ENCODE measurements around the gene UBE3D. TPM values are rescaled to one million over a fixed set of nuclear protein-coding genes. Genes with fewer than 3 reads are reported as not detected.

UBE3D gene
- total and polyA plus RNA-seq, 11 donors = 2.0 to 5.3 (median 2.9) TPM

- 80 to 94% (median 90%) methylated on average over 2 of the region's 2 CpGs for WGBS, 4 donors
- Histone ChIP-seq H3K4me3 (no peak overlapping the region), H3K36me3 (peaks cover 0 to 24% (median 11%) of the 10 kb centered on the region in 9 donors), H3K27me3 (no peaks in the 10 kb centered on the region), H3K4me1 (peaks cover 0 to 15% (median 5%) of the 10 kb centered on the region in 12 donors), H3K27ac (no peak overlapping the region), H3K9me3 (no peaks in the 10 kb centered on the region)
- no peak for DNase-seq
- intact Hi-C loops (cut with DNase I) = no loop called here
- ATAC-seq = no peak
- no peak for TF ChIP-seq POLR2A (IDR thresholded peaks at IDR 0.05)
- TF ChIP-seq CTCF (IDR thresholded peaks at IDR 0.05) = no peak
Observed at GRCh38 chr6:83096791-83097190, 31.1 kb upstream of the UBE3D start.

- DNase-seq (no peak), ATAC-seq (peak in 1 of 4 donors; percentile 39)
- Histone ChIP-seq H3K9me3 (no peaks in the 10 kb centered on the region), H3K36me3 (no peaks in the 10 kb centered on the region), H3K27me3 (no peaks in the 10 kb centered on the region), H3K4me3 (no peak overlapping the region), H3K4me1 (peaks cover 0 to 15% (median 4%) of the 10 kb centered on the region in 12 donors), H3K27ac (no peak overlapping the region)
- TF ChIP-seq CTCF (IDR thresholded peaks at IDR 0.05) = no peak
- TF ChIP-seq POLR2A (IDR thresholded peaks at IDR 0.05) = no peak
- intact Hi-C loops (cut with DNase I) = no loop called here
- WGBS, 4 donors = 82 to 88% (median 85%) methylated on average over 3 of the region's 3 CpGs
Observed at GRCh38 chr6:83092756-83093399, 27.2 kb upstream of the UBE3D start.

- ATAC-seq (no peak), DNase-seq (no peak)
- WGBS, 4 donors = 70 to 89% (median 78%) methylated on average over 2 of the region's 2 CpGs
- no peaks in the 10 kb centered on the region for H3K9me3 ChIP-seq
- TF ChIP-seq POLR2A (IDR thresholded peaks at IDR 0.05) = no peak
- no peak for TF ChIP-seq CTCF (IDR thresholded peaks at IDR 0.05)
- intact Hi-C loops (cut with DNase I) = no loop called here
- peak overlapping the region in 1 of 12 donors; percentile 23 for H3K4me3 ChIP-seq
- no peaks in the 10 kb centered on the region for H3K27me3 ChIP-seq
- H3K4me1 ChIP-seq = peaks cover 0 to 17% (median 0%) of the 10 kb centered on the region in 12 donors
- H3K27ac ChIP-seq = peak overlapping the region in 1 of 12 donors; percentile 59
- H3K36me3 ChIP-seq = no peaks in the 10 kb centered on the region
Observed at GRCh38 chr6:83086751-83087150, 21.1 kb upstream of the UBE3D start.

GRCh38 chr6:83083476-83083875 is 17.8 kb upstream of the UBE3D start:
- DNase-seq (no peak), ATAC-seq (no peak)
- Histone ChIP-seq H3K4me3 (no peak overlapping the region), H3K27me3 (no peaks in the 10 kb centered on the region), H3K27ac (no peak overlapping the region), H3K4me1 (peaks cover 0 to 17% (median 0%) of the 10 kb centered on the region in 12 donors), H3K36me3 (no peaks in the 10 kb centered on the region), H3K9me3 (no peaks in the 10 kb centered on the region)
- 25 to 36% (median 30%) methylated on average over 1 of the region's 1 CpG for WGBS, 4 donors
- intact Hi-C loops (cut with DNase I) = no loop called here
- TF ChIP-seq CTCF (IDR thresholded peaks at IDR 0.05) = no peak
- no peak for TF ChIP-seq POLR2A (IDR thresholded peaks at IDR 0.05)

All from heart left ventricle (tissue), 16 donors.